ENCODE measurements around the gene SLC46A2.

SLC46A2 gene

GRCh38 chr9:112885324-112885723 is 5.4 kb downstream of the SLC46A2 start:
- no peak for DNase-seq

GRCh38 chr9:112884721-112885120 is 6.0 kb downstream of the SLC46A2 start:
- DNase-seq = no peak

GRCh38 chr9:112884101-112884500 is 6.6 kb downstream of the SLC46A2 start:
- no peak for DNase-seq

GRCh38 chr9:112881331-112881730 is 9.3 kb downstream of the SLC46A2 start:
- DNase-seq = no peak

GRCh38 chr9:112880650-112881049 is 10.0 kb downstream of the SLC46A2 start:
- no peak for DNase-seq

GRCh38 chr9:112878752-112879151 is 11.9 kb downstream of the SLC46A2 start:
- no peak for DNase-seq

- no peak for DNase-seq
These were observed 16.8 kb downstream of the SLC46A2 start for GRCh38 chr9:112873773-112874405.

GRCh38 chr9:112872019-112872418 is 18.7 kb downstream of the SLC46A2 start:
- no peak for DNase-seq

- no peak for DNase-seq
These were observed 20.1 kb downstream of the SLC46A2 start for GRCh38 chr9:112870556-112870955.

GRCh38 chr9:112869917-112870316 is 20.8 kb downstream of the SLC46A2 start:
- DNase-seq = no peak

GRCh38 chr9:112869041-112869529 is 21.6 kb downstream of the SLC46A2 start:
- no peak for DNase-seq

- DNase-seq = no peak
These were observed 22.2 kb downstream of the SLC46A2 start for GRCh38 chr9:112868461-112868860.

GRCh38 chr9:112867275-112867991 is 23.2 kb downstream of the SLC46A2 start:
- no peak for DNase-seq

GRCh38 chr9:112866662-112867274 is 23.9 kb downstream of the SLC46A2 start:
- no peak for DNase-seq

- DNase-seq = no peak
These were observed 25.7 kb downstream of the SLC46A2 start for GRCh38 chr9:112864982-112865381.

GRCh38 chr9:112864403-112864802 is 26.3 kb downstream of the SLC46A2 start:
- DNase-seq = no peak

- DNase-seq = no peak
These were observed 26.9 kb downstream of the SLC46A2 start for GRCh38 chr9:112863746-112864145.

GRCh38 chr9:112863214-112863613 is 27.5 kb downstream of the SLC46A2 start:
- no peak for DNase-seq

GRCh38 chr9:112861638-112862555 is 28.8 kb downstream of the SLC46A2 start:
- no peak for DNase-seq

- no peak for DNase-seq
These were observed 29.5 kb downstream of the SLC46A2 start for GRCh38 chr9:112861155-112861554.

- no peak for DNase-seq
These were observed 30.2 kb downstream of the SLC46A2 start for GRCh38 chr9:112860451-112860850.

- DNase-seq = no peak
These were observed 32.0 kb downstream of the SLC46A2 start for GRCh38 chr9:112858625-112859147.

GRCh38 chr9:112858005-112858404 is 32.7 kb downstream of the SLC46A2 start:
- DNase-seq = no peak

Measured in NCI-H526 treated with DMSO at 0.1 percent for 48 hours (cell line).